Activated CD8-positive, alpha-beta T cell treated with anti-CD3 and anti-CD28 coated beads for 36 hours (primary cell): ENCODE results near the gene SYS1. TPM values are rescaled to one million over a fixed set of nuclear protein-coding genes. Genes with fewer than 3 reads are reported as not detected.

ENCODE experiments used
- ATAC-seq: fragments of 200-7000 bp; cut with Tn5 transposase; one replicate; pipeline ENCODE4 v1.10.0; 2021; ENCODE audit warnings: mild to moderate bottlenecking, moderate library complexity
- CTCF ChIA-PET: fragments of 350-600 bp; sonication (Branson Sonifier 250); formaldehyde crosslinking; loops from one replicate; lab custom pipeline; 2021; ENCODE audit warnings: antibody characterized with exemption; lab: Charles Lee
- POLR2A ChIA-PET: fragments of 350-600 bp; sonication (Branson Sonifier 250); formaldehyde crosslinking; loops from one replicate; lab custom pipeline; 2021; ENCODE audit warnings: antibody characterized with exemption; lab: Charles Lee
- DNase-seq: peaks from one replicate; pipeline ENCODE4 v3.0.0-alpha.2; 2020
- H3K27ac Mint-ChIP-seq: one replicate; pipeline ENCODE4 v1.8.0; 2021; ENCODE audit warnings: mild to moderate bottlenecking, mixed read lengths
- H3K27me3 Mint-ChIP-seq: one replicate; pipeline ENCODE4 v1.8.0; 2021; ENCODE audit warnings: mixed read lengths
- H3K36me3 Mint-ChIP-seq: one replicate; pipeline ENCODE4 v1.8.0; 2021; ENCODE audit warnings: low read depth, mixed read lengths
- H3K4me1 Mint-ChIP-seq: one replicate; pipeline ENCODE4 v1.8.0; 2021; ENCODE audit warnings: low read depth, mixed read lengths
- H3K4me3 Mint-ChIP-seq: one replicate; pipeline ENCODE4 v1.8.0; 2021; ENCODE audit warnings: mild to moderate bottlenecking, moderate library complexity, mixed read lengths
- H3K9me3 Mint-ChIP-seq: one replicate; pipeline ENCODE4 v1.8.0; 2021; ENCODE audit warnings: mixed read lengths
- CTCF ChIP-seq: fragments of 200-600 bp; IDR thresholded peaks from one replicate; pipeline ENCODE4 v1.8.0; 2022; ENCODE audit warnings: antibody characterized with exemption, mild to moderate bottlenecking
- intact Hi-C: fragments of 100-400 bp; cut with micrococcal nuclease; formaldehyde crosslinking; loops from one replicate; pipeline ENCODE4 v1.10.0; 2022
- total RNA-seq, 2 experiments: library from RNA; stranded (reverse); gene quantifications; one replicate each; pipeline ENCODE4 v1.2.3, GENCODE V29; 2021

The SYS1 gene
- total RNA-seq, 2 experiments from 2014 or later: 19.6 to 20.7 TPM

GRCh38 chr20:45373353-45374100, 10.6 kb downstream of the SYS1 start:
- ChIA-PET POLR2A (interaction anchor here (0.7 to 3.6 kb wide), 21 partner anchors 9 to 92 kb away, joined by 3 to 35 read pairs (median 3); partner anchors contain the start of genes DBNDD2, PIGT and SYS1), CTCF (interaction anchor here (0.7 to 24.4 kb wide), 45 partner anchors 9 to 412 kb away, joined by 3 to 549 read pairs (median 6); partner anchors contain the start of genes DBNDD2, PIGT, SDC4 and SYS1)
- intact Hi-C loops: loop anchor here (1.0 to 2.0 kb wide), 2 partner anchors 63 to 75 kb away; no protein-coding TSS in a partner anchor
- H3K4me3 Mint-ChIP-seq: peak overlapping the region; percentile 77
- no peaks in the 10 kb centered on the region for H3K9me3 Mint-ChIP-seq
- TF ChIP-seq CTCF: peak; percentile 96
- H3K36me3 Mint-ChIP-seq: peaks cover 2% of the 10 kb centered on the region
- peak; percentile 93 for ATAC-seq
- no peaks in the 10 kb centered on the region for H3K27me3 Mint-ChIP-seq
- H3K27ac Mint-ChIP-seq: peak overlapping the region; percentile 83
- H3K4me1 Mint-ChIP-seq: peaks cover 29% of the 10 kb centered on the region
- DNase-seq: peak; percentile 93

- Mint-ChIP-seq H3K4me3 (peak overlapping the region; percentile 77), H3K4me1 (peaks cover 24% of the 10 kb centered on the region), H3K27me3 (no peaks in the 10 kb centered on the region), H3K36me3 (peaks cover 2% of the 10 kb centered on the region), H3K9me3 (no peaks in the 10 kb centered on the region), H3K27ac (peak overlapping the region; percentile 83)
- TF ChIP-seq CTCF: peak; percentile 47
- DNase-seq (no peak), ATAC-seq (no peak)
- ChIA-PET CTCF (interaction anchor here (0.7 to 24.4 kb wide), 42 partner anchors 8 to 412 kb away, joined by 3 to 549 read pairs (median 6); partner anchors contain the start of genes DBNDD2, PIGT, SDC4 and SYS1), POLR2A (interaction anchor here (0.7 to 3.6 kb wide), 14 partner anchors 10 to 92 kb away, joined by 3 to 35 read pairs (median 4); partner anchors contain the start of genes PIGT and SYS1)
- intact Hi-C loops: loop anchor here (1.0 to 2.0 kb wide), 2 partner anchors 62 to 75 kb away; no protein-coding TSS in a partner anchor
Observed at GRCh38 chr20:45374101-45374467, 11.1 kb downstream of the SYS1 start.

DNA sequence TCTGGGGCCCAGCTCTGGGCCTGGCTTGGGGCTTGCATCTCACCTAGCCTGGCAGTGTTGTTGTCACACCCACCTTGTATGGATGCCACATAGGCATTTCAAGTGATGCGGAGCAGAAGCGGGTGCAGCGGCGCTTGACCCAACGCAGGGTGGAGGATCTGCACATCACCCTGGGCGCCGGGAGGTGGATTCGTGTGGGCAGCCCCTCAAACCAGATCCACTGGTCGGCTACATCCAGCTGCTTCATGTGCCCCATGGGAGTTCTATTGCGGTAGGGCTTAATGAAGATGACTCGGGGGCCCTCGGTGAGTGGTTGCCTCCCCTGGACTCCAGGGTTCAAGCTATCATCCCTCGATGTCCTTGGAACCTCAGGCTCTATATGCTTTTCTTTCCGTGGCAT, 12.0 kb downstream of the SYS1 start:
- Mint-ChIP-seq H3K9me3 (no peaks in the 10 kb centered on the region), H3K36me3 (peaks cover 2% of the 10 kb centered on the region), H3K4me1 (peaks cover 24% of the 10 kb centered on the region), H3K4me3 (no peak overlapping the region), H3K27me3 (no peaks in the 10 kb centered on the region), H3K27ac (no peak overlapping the region)
- ChIA-PET CTCF (interaction anchor here (1.2 to 24.4 kb wide), 10 partner anchors 13 to 81 kb away, joined by 3 to 549 read pairs (median 19); partner anchors contain the start of genes PIGT and SYS1), POLR2A (interaction anchor here (0.6 to 3.6 kb wide), 6 partner anchors 9 to 91 kb away, joined by 3 to 35 read pairs (median 3); partner anchors contain the start of gene SYS1)
- intact Hi-C loops: loop anchor here (1.0 to 2.0 kb wide), 2 partner anchors 61 to 74 kb away; no protein-coding TSS in a partner anchor
- ATAC-seq: no peak
- no peak for DNase-seq
- TF ChIP-seq CTCF: no peak

DNA sequence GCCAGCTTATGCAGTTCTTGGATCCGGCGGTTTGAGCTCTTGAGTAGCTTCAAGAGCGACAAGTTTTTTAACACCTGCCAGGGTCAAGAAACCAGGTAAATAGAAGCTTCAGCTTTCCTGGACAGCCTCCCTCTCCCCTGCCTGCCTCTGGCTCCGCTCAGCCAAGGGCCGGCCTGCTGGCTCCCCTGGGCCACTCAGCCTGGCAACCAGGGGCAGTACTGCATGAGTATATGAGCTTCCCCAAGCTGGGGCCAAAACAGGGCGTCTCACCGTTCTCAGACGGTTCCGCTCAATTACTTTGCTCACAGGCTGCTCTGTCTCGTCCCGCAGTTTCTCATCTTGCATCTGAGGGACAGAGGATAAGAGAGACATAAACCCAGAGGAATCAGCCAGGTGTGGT, 14.3 kb downstream of the SYS1 start:
- intact Hi-C loops: no loop called here
- no peak overlapping the region for H3K4me3 Mint-ChIP-seq
- H3K9me3 Mint-ChIP-seq: no peaks in the 10 kb centered on the region
- H3K27ac Mint-ChIP-seq: no peak overlapping the region
- ATAC-seq: no peak
- ChIA-PET POLR2A (no interaction called here), CTCF (interaction anchor here (1.4 to 24.4 kb wide), 4 partner anchors 15 to 76 kb away, joined by 4 to 549 read pairs (median 157); partner anchors contain the start of gene SYS1)
- peaks cover 2% of the 10 kb centered on the region for H3K36me3 Mint-ChIP-seq
- no peak for DNase-seq
- TF ChIP-seq CTCF: no peak
- peaks cover 16% of the 10 kb centered on the region for H3K4me1 Mint-ChIP-seq
- no peaks in the 10 kb centered on the region for H3K27me3 Mint-ChIP-seq
